HFF-Myc (cell line): ENCODE data around the gene KIF16B.

Source experiments
- DNase-seq: peaks from one replicate; pipeline ENCODE4 v3.0.0-alpha.2; 2011; ENCODE audit warnings: low read depth; ENCODE audit errors: extremely low read depth
- H3K4me3 ChIP-seq: replicated peaks from 2 replicates; pipeline ENCODE4 v1.5.1; 2011; ENCODE audit warnings: low read depth, mild to moderate bottlenecking, control low read depth, low read length
- CTCF ChIP-seq: IDR thresholded peaks from 2 replicates; pipeline ENCODE4 v1.5.1; 2012; ENCODE audit warnings: mild to moderate bottlenecking, low read depth, low read length, control low read depth; ENCODE audit errors: missing control alignments

Gene KIF16B

DNA sequence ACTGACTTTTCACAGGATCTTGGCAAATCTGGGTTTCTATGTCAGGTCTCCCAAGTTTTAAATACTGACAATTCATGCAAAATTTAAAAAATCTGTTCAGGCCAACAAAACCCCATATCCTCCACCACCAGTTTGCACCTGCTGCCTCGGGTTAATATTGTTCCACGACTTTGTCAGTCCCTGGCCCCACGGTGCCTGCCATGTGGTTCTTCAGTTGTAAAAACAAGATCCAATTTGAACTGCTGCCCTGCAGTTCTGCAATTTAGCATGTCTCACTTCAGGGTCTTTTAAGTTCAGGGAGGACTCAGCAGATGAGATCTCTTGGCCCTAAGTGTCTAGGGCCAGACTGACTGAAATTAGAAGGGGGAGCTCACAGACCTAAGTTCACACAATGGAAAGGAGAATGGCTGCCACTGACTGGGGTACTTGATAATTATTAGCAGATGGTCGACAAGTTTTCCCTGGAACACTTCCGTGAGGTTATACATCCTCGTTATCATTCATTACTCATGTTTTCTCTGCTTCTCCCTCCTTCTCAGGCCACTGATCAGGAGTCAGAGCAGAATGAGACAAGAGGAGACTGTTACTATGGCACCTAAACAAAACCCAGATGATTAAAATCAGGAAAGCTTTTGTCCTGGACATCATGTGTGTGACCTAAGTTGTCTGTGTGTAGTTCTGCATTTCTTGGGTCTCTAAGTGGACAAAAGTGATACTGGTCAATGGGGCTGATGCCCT, 223.6 kb downstream of the KIF16B start:
- no peak for TF ChIP-seq CTCF
- peak; percentile 60 for DNase-seq
- H3K4me3 ChIP-seq: no peak overlapping the region

DNA sequence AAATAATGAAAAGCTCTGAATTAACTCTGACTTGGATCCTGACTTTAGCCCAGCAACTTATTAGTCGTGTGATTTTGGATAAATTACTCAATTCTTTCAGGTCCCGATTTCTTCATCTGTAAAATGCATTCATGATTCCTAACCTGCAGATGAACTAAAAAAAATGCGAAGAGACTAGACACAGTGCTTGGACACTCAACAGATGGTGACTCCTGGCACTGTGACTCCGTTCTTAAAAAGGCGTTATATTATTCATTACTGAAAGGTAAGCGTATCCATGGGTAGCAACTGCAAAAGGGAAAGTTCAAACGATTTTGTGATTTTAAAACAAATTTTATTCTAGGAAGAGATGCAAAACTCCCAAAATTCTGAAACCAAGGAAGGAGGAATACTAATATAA, 226.3 kb downstream of the KIF16B start:
- H3K4me3 ChIP-seq: no peak overlapping the region
- TF ChIP-seq CTCF: no peak
- DNase-seq: no peak

DNA sequence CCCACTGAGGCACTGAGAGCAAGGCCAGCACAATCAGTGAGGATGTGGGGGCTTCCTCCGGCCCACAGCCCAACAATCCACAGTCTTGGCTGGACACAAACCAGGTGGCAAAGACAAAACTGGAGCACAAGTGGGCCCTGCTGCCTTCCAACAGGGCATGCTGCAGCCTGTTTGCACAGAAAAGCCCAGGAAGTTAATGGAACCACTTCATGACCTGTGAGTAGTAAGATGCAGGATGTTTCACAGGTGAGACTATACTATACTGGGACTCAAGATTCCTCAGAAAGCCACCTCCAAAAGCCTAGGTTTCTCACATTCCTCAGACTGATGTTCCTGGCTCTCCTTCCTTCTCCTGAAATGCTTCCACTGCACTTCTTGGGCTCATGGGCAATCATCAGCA, 235.5 kb downstream of the KIF16B start:
- DNase-seq: no peak
- no peak overlapping the region for H3K4me3 ChIP-seq
- TF ChIP-seq CTCF: no peak

- no peak for TF ChIP-seq CTCF
- H3K4me3 ChIP-seq: no peak overlapping the region
- DNase-seq: no peak
Measured at GRCh38 chr20:16327606-16328005, 245.6 kb downstream of the KIF16B start.

- DNase-seq: no peak
- no peak for TF ChIP-seq CTCF
- H3K4me3 ChIP-seq: no peak overlapping the region
Measured at GRCh38 chr20:16321291-16321690, 252.0 kb downstream of the KIF16B start.

DNA sequence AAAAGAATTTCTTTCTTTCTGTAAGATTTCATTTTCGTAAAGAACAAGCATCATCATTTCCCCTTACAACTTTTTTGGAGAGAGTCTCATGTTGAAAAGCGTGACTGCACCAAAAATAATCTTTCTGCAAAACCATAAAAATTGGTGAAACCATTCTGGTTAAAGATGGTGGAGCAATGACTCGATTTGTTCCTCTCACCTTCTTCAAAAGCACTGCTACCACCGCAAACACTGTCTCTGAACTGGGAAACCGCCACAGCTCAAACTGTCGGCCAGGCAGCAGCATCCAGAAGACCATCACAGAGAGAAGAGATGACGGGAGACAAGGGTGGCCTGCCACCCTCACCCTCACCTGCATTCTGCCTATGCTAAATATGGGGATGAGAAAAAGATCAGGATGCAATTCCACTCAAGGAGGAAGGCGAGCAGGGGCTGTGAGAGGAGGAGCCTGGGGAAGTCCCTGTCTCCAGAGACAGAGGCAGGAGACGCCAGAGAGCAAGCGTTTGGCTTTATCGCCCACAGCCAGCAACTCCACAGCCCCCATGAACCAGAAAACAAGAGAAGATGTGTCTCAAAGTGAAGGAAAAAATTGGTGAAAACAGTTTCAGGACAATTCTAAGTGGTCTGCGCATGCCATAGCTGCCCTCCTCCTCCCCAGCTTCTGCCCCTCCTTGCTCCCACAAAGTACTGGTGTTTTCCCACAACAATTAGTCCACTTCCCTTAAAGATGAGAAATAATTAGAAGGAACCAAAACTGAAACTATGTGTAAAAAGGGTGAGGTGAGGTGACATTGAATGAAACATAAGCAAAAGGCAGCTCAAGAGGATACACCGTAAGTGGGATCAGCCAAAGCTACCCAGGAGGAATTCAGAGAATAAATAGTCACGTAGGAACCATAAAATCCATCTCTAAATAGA, 255.5 kb downstream of the KIF16B start:
- TF ChIP-seq CTCF: no peak
- DNase-seq: no peak
- no peak overlapping the region for H3K4me3 ChIP-seq
